Adrenal gland (tissue), 12 donors: ENCODE measurements around the gene ZFR. TPM values are rescaled to one million over a fixed set of nuclear protein-coding genes. Genes with fewer than 3 reads are reported as not detected.

Experiments used
- DNase-seq, 7 donors: peaks; one replicate each; pipeline ENCODE4 v3.0.0-alpha.2; 2019 to 2020
- H3K27ac ChIP-seq, 5 donors: fragments of 200-600 bp; sonication (generic) in 4 of 5; 1 replicate in 3 of 5; 2 replicates in 2 of 5; pipeline versions ENCODE4 v1.5.1 to v1.8.0; 2016 to 2020; ENCODE audit warnings: mild to moderate bottlenecking in 1 of 5
- H3K27me3 ChIP-seq: fragments of 200-600 bp; 2 replicates; pipeline ENCODE4 v1.8.0; 2021
- H3K36me3 ChIP-seq, 2 donors: fragments of 200-600 bp; replicated peaks in 1 of 2; 1 replicate in 1 of 2; 2 replicates in 1 of 2; pipeline versions ENCODE4 v1.5.1 to v1.8.0; 2018 to 2022
- H3K4me1 ChIP-seq, 2 donors: fragments of 200-600 bp; replicated peaks in 1 of 2; 1 replicate in 1 of 2; 2 replicates in 1 of 2; pipeline versions ENCODE4 v1.5.1 to v1.8.0; 2018 to 2021
- H3K4me3 ChIP-seq, 4 donors: fragments of 200-600 bp; sonication (generic) in 3 of 4; one replicate each; pipeline ENCODE4 v1.5.1; 2016 to 2018
- H3K9me3 ChIP-seq, 3 donors: fragments of 200-600 bp; sonication (generic) in 1 of 3; replicated peaks in 1 of 3; 1 replicate in 2 of 3; 2 replicates in 1 of 3; pipeline versions ENCODE4 v1.5.1 to v1.8.0; 2016 to 2021
- CTCF ChIP-seq, 6 experiments: fragments of 450-650 bp in 4 of 6; fragments of 200-600 bp in 2 of 6; sonication (generic) in 1 of 6; IDR thresholded peaks; 1 replicate in 5 of 6; 2 replicates in 1 of 6; pipeline versions ENCODE4 v1.5.1 to v1.8.0; 2016 to 2021; ENCODE audit warnings: antibody characterized with exemption in 6 of 6, mild to moderate bottlenecking in 2 of 6, moderate library complexity in 1 of 6
- POLR2A ChIP-seq, 2 donors: fragments of 450-650 bp; IDR thresholded peaks; one replicate each; pipeline ENCODE4 v1.6.1; 2017; ENCODE audit warnings: antibody characterized with exemption in 2 of 2, mild to moderate bottlenecking in 2 of 2, moderate library complexity in 1 of 2
- WGBS, 4 donors: extraction: QIAGEN DNeasy Blood & Tissue Kit in 2 of 4; methylation state at CpG; one replicate each; pipeline versions ENCODE4 v1.1.5 to v1.1.7; 2013 to 2017; 5-methylcytosine and 5-hydroxymethylcytosine counted together
- intact Hi-C, 2 donors: fragments of 100-400 bp; cut with DNase I; formaldehyde crosslinking; loops; one replicate each; pipeline versions ENCODE4 v1.14.1 to v1.15.0; 2022 to 2023
- polyA plus RNA-seq, 3 donors: library from polyadenylated mRNA; stranded (reverse); fragments of 200-250 nt in 2 of 3; fragments of 350-450 nt in 1 of 3; fragmentation: Illumina TruSeq in 1 of 3; extraction: RNeasy Lipid Tissue Mini Kit (QIAGEN cat#74804) in 1 of 3; gene quantifications; one replicate each; pipeline ENCODE4 v1.2.3, GENCODE V29; 2013 to 2014
- total RNA-seq, 9 donors: library from RNA; depleted of rRNA in 4 of 9; stranded (reverse); fragments of >200 nt in 4 of 9; fragments of 120-200 nt in 1 of 9; fragmentation: NEBNext Ultra II Directional in 1 of 9; extraction: Animal tissue kit (Norgen Biotek cat#: 25700) in 1 of 9; gene quantifications; one replicate each; pipeline versions ENCODE4 v1.1.0 to v1.2.4, GENCODE V29; 2013 to 2023
- donor health status: healthy with polysubstance abuse.
- donor health status: Bipolar disorder and iron deficiency.
- donor health status: DM: yes; HTN: yes; CAD: no.
- donor health status: DM: no; HTN: no; CAD: no.
- donor health status: DM: no; HTN: no; CAD: no.
- donor health status: DM: yes; HTN: yes; CAD: no.

The ZFR gene
- total and polyA plus RNA-seq, 12 donors = 29.4 to 154 (median 72.7) TPM

GRCh38 chr5:32312595-32313332 lies 131.8 kb downstream of the ZFR start, which contains the start of gene MTMR12:
TSS of gene MTMR12 (minus strand) at chr5:32312939. CDS start at chr5:32312838, 101 bp downstream.
- no peaks in the 10 kb centered on the region for H3K36me3 ChIP-seq
- peaks cover 15 to 28% of the 10 kb centered on the region in 2 donors for H3K4me1 ChIP-seq
- no peaks in the 10 kb centered on the region for H3K27me3 ChIP-seq
- H3K27ac ChIP-seq = peak within 1 kb of the TSS; percentile 78 to 99 (median 98)
- WGBS, 4 donors = 0% methylated on average over 2 to 82 of the region's 83 CpGs
- no peaks in the 10 kb centered on the region for H3K9me3 ChIP-seq
- DNase-seq = peak; percentile 100
- TF ChIP-seq POLR2A (IDR thresholded peaks at IDR 0.05) (peak; percentile 93 to 95), CTCF (IDR thresholded peaks at IDR 0.05) (no peak)
- intact Hi-C loops = no loop called here
- H3K4me3 ChIP-seq = peak within 1 kb of the TSS; percentile 53 to 91 (median 61)

- Histone ChIP-seq H3K27ac (peak overlapping the region; percentile 78 to 99 (median 98)), H3K27me3 (no peaks in the 10 kb centered on the region), H3K36me3 (no peaks in the 10 kb centered on the region), H3K9me3 (no peaks in the 10 kb centered on the region), H3K4me1 (peaks cover 15 to 33% of the 10 kb centered on the region in 2 donors), H3K4me3 (peak overlapping the region; percentile 53 to 91 (median 61))
- TF ChIP-seq POLR2A (IDR thresholded peaks at IDR 0.05) = peak; percentile 25 to 69
- TF ChIP-seq CTCF (IDR thresholded peaks at IDR 0.05) = no peak
- intact Hi-C loops = no loop called here
- WGBS, 4 donors = 0% methylated on average over 10 to 34 of the region's 34 CpGs
- peak; percentile 74 to 89 (median 84) for DNase-seq
Measured at GRCh38 chr5:32312197-32312594, 132.3 kb downstream of the ZFR start.

GRCh38 chr5:32311404-32312196 lies 132.9 kb downstream of the ZFR start:
- DNase-seq = peak in 2 of 7 donors; percentile 16 to 56
- WGBS, 4 donors = 36 to 39% (median 38%) methylated on average over 16 of the region's 16 CpGs
- TF ChIP-seq CTCF (IDR thresholded peaks at IDR 0.05) (no peak), POLR2A (IDR thresholded peaks at IDR 0.05) (no peak)
- peak overlapping the region; percentile 53 to 91 (median 61) for H3K4me3 ChIP-seq
- intact Hi-C loops = no loop called here
- peaks cover 15 to 38% of the 10 kb centered on the region in 2 donors for H3K4me1 ChIP-seq
- H3K36me3 ChIP-seq = no peaks in the 10 kb centered on the region
- peak overlapping the region; percentile 78 to 99 (median 98) for H3K27ac ChIP-seq
- H3K9me3 ChIP-seq = no peaks in the 10 kb centered on the region
- no peaks in the 10 kb centered on the region for H3K27me3 ChIP-seq

GRCh38 chr5:32309761-32310160 lies 134.8 kb downstream of the ZFR start:
- Histone ChIP-seq H3K27ac (no peak overlapping the region), H3K9me3 (no peaks in the 10 kb centered on the region), H3K27me3 (no peaks in the 10 kb centered on the region), H3K4me1 (peaks cover 15 to 42% of the 10 kb centered on the region in 2 donors), H3K36me3 (no peaks in the 10 kb centered on the region), H3K4me3 (no peak overlapping the region)
- no peak for DNase-seq
- WGBS, 4 donors = 51 to 73% (median 65%) methylated on average over 6 of the region's 6 CpGs
- intact Hi-C loops = no loop called here
- TF ChIP-seq POLR2A (IDR thresholded peaks at IDR 0.05) = no peak
- TF ChIP-seq CTCF (IDR thresholded peaks at IDR 0.05) = no peak
